H1 (cell line): ENCODE data around the gene FAM241A. TPM values are rescaled to one million over a fixed set of nuclear protein-coding genes. Genes with fewer than 3 reads are reported as not detected.

ENCODE experiments used
- CTCF ChIA-PET: fragments of 300-600 bp; sonication (Branson Sonifier 250); formaldehyde crosslinking; loops from one replicate; lab custom pipeline; 2021; ENCODE audit not compliant: partially characterized antibody; lab: Charles Lee
- POLR2A ChIA-PET: fragments of 300-600 bp; sonication (Branson Sonifier 250); formaldehyde crosslinking; loops from one replicate; lab custom pipeline; 2021; ENCODE audit warnings: inconsistent platforms; ENCODE audit not compliant: partially characterized antibody; lab: Charles Lee
- DNase-seq, 2 experiments: peaks; one replicate each; pipeline versions ENCODE4 v3.0.0 to v3.0.0-alpha.2; 2010 to 2022; ENCODE audit warnings: low spot score in 2 of 2, low read depth in 1 of 2, mixed read lengths in 1 of 2
- FAIRE-seq: peaks from 2 replicates; lab custom pipeline; 2011; peaks lifted over from hg19 to GRCh38; lab: Jason Lieb, UNC
- H2AFZ ChIP-seq: 2 replicates; pipeline ENCODE4 v1.8.1; 2012; ENCODE audit warnings: low read length, inconsistent platforms
- H2AK5ac ChIP-seq: 2 replicates; pipeline ENCODE4 v1.6.1; 2013; ENCODE audit warnings: low read depth, low read length
- H2BK120ac ChIP-seq: replicated peaks from 2 replicates; pipeline ENCODE3; 2013; ENCODE audit warnings: low read depth, low read length, inconsistent platforms
- H2BK12ac ChIP-seq: 2 replicates; pipeline ENCODE4 v1.6.1; 2013; ENCODE audit warnings: low read depth, low read length
- H2BK15ac ChIP-seq: 2 replicates; pipeline ENCODE4 v1.6.1; 2013; ENCODE audit warnings: low read length
- H2BK20ac ChIP-seq: 2 replicates; pipeline ENCODE4 v1.6.1; 2013; ENCODE audit warnings: low read length
- H2BK5ac ChIP-seq: 2 replicates; pipeline ENCODE4 v1.6.1; 2013; ENCODE audit warnings: low read depth, low read length
- H3K14ac ChIP-seq: 2 replicates; pipeline ENCODE4 v1.6.1; 2013; ENCODE audit warnings: inconsistent platforms; ENCODE audit not compliant: insufficient read length
- H3K18ac ChIP-seq: 2 replicates; pipeline ENCODE4 v1.6.1; 2013; ENCODE audit warnings: low read length; ENCODE audit errors: extremely low read depth
- H3K23ac ChIP-seq: 2 replicates; pipeline ENCODE4 v1.6.1; 2013; ENCODE audit warnings: inconsistent platforms; ENCODE audit not compliant: insufficient read length
- H3K23me2 ChIP-seq: 2 replicates; pipeline ENCODE4 v1.6.1; 2013; ENCODE audit warnings: low read depth, low read length
- H3K27ac ChIP-seq: 2 replicates; pipeline ENCODE4 v1.6.1; 2011; ENCODE audit warnings: low read depth, low read length, inconsistent platforms
- H3K27me3 ChIP-seq, 4 experiments: replicated peaks in 1 of 4; 1 replicate in 1 of 4; 2 replicates in 3 of 4; pipeline versions ENCODE4 v1.6.1 to v1.8.1; 2011 to 2013; ENCODE audit warnings: low read length in 3 of 4, mild to moderate bottlenecking in 3 of 4, inconsistent platforms in 2 of 4, mixed read lengths in 2 of 4, moderate library complexity in 1 of 4; ENCODE audit not compliant: control insufficient read depth in 3 of 4, insufficient read depth in 3 of 4; ENCODE audit errors: extremely low read depth in 1 of 4
- H3K36me3 ChIP-seq, 4 experiments: 2 replicates each; pipeline versions ENCODE4 v1.6.1 to v1.8.1; 2011 to 2013; ENCODE audit warnings: mild to moderate bottlenecking in 4 of 4, low read length in 3 of 4, moderate library complexity in 2 of 4, control low read depth in 1 of 4, inconsistent platforms in 1 of 4; ENCODE audit not compliant: insufficient read depth in 4 of 4, control insufficient read depth in 2 of 4
- H3K4ac ChIP-seq: replicated peaks from 2 replicates; pipeline ENCODE3; 2013; ENCODE audit warnings: low read length, low read depth, mixed read lengths, inconsistent platforms; ENCODE audit not compliant: insufficient read length
- H3K4me1 ChIP-seq, 4 experiments: replicated peaks in 1 of 4; 1 replicate in 1 of 4; 2 replicates in 3 of 4; pipeline versions ENCODE4 v1.6.1 to v1.8.1; 2011 to 2013; ENCODE audit warnings: low read length in 3 of 4, inconsistent platforms in 2 of 4, mixed read lengths in 1 of 4; ENCODE audit not compliant: insufficient read depth in 4 of 4, control insufficient read depth in 3 of 4
- H3K4me2 ChIP-seq, 2 experiments: 2 replicates each; pipeline versions ENCODE4 v1.6.1 to v1.8.1; 2011 to 2013; ENCODE audit warnings: low read depth in 2 of 2, low read length in 2 of 2, control low read depth in 1 of 2, inconsistent platforms in 1 of 2, mild to moderate bottlenecking in 1 of 2; ENCODE audit not compliant: insufficient read depth in 1 of 2
- H3K4me3 ChIP-seq, 4 experiments: fragments of 200-600, 300-600 bp in 1 of 4; sonication (generic), shearing (Covaris generic), sonication (Bioruptor Twin) in 1 of 4; 2 replicates each; pipeline versions ENCODE4 v1.5.1 to v1.8.1; 2011 to 2016; ENCODE audit warnings: low read length in 4 of 4, low read depth in 3 of 4, control low read depth in 2 of 4, inconsistent platforms in 2 of 4, mild to moderate bottlenecking in 2 of 4, mixed read lengths in 1 of 4, moderate library complexity in 1 of 4; ENCODE audit not compliant: insufficient read depth in 2 of 4; ENCODE audit errors: extremely low read depth in 1 of 4
- H3K56ac ChIP-seq: replicated peaks from 2 replicates; pipeline ENCODE3; 2013; ENCODE audit warnings: low read depth, mild to moderate bottlenecking, mixed read lengths, low read length, inconsistent platforms; ENCODE audit not compliant: insufficient read length
- H3K79me1 ChIP-seq: 2 replicates; pipeline ENCODE4 v1.6.1; 2013; ENCODE audit warnings: low read depth, low read length, control low read depth
- H3K79me2 ChIP-seq, 2 experiments: 2 replicates each; pipeline versions ENCODE4 v1.6.1 to v1.8.1; 2012 to 2013; ENCODE audit warnings: low read length in 2 of 2, mild to moderate bottlenecking in 2 of 2, inconsistent platforms in 1 of 2; ENCODE audit not compliant: insufficient read depth in 2 of 2, control insufficient read depth in 1 of 2
- H3K9ac ChIP-seq, 4 experiments: replicated peaks in 1 of 4; 1 replicate in 1 of 4; 2 replicates in 3 of 4; pipeline versions ENCODE4 v1.6.1 to v1.8.1; 2011 to 2013; ENCODE audit warnings: low read depth in 3 of 4, low read length in 3 of 4, control low read depth in 2 of 4, mild to moderate bottlenecking in 2 of 4, moderate library complexity in 2 of 4, inconsistent platforms in 1 of 4; ENCODE audit errors: extremely low read depth in 1 of 4
- H3K9me3 ChIP-seq, 2 experiments: 2 replicates each; pipeline versions ENCODE4 v1.6.1 to v1.8.1; 2012 to 2013; ENCODE audit warnings: mild to moderate bottlenecking in 2 of 2, moderate library complexity in 2 of 2, control low read depth in 1 of 2, inconsistent platforms in 1 of 2, low read depth in 1 of 2, low read length in 1 of 2, mixed read lengths in 1 of 2; ENCODE audit not compliant: insufficient read depth in 2 of 2
- H4K20me1 ChIP-seq, 2 experiments: replicated peaks in 1 of 2; 2 replicates each; pipeline versions ENCODE3 to v1.8.1; 2011 to 2013; ENCODE audit warnings: inconsistent platforms in 2 of 2, low read length in 2 of 2, mild to moderate bottlenecking in 1 of 2; ENCODE audit not compliant: insufficient read depth in 2 of 2, control insufficient read depth in 1 of 2
- H4K5ac ChIP-seq: 2 replicates; pipeline ENCODE4 v1.6.1; 2013; ENCODE audit warnings: low read length, low read depth, mixed read lengths, inconsistent platforms; ENCODE audit not compliant: insufficient read length
- H4K8ac ChIP-seq: 2 replicates; pipeline ENCODE4 v1.8.0; 2013; ENCODE audit warnings: mild to moderate bottlenecking, moderate library complexity, low read length, inconsistent platforms; ENCODE audit not compliant: insufficient read depth; ENCODE audit errors: extremely low read depth
- H4K91ac ChIP-seq: replicated peaks from 2 replicates; pipeline ENCODE3; 2013; ENCODE audit warnings: low read length, mixed read lengths, inconsistent platforms; ENCODE audit not compliant: insufficient read length
- BRCA1 ChIP-seq: IDR thresholded peaks from 2 replicates; pipeline ENCODE4 v1.6.1; 2012; ENCODE audit warnings: low read depth, low read length, improper control_type of control experiment
- E2F6 ChIP-seq: IDR thresholded peaks from 2 replicates; pipeline ENCODE4 v1.6.1; 2012; ENCODE audit warnings: inconsistent platforms
- HDAC2 ChIP-seq, 2 experiments: fragments of 300-600 bp in 1 of 2; sonication (generic) in 1 of 2; IDR thresholded peaks; 2 replicates each; pipeline ENCODE4 v1.6.1; 2011 to 2012; ENCODE audit warnings: low read depth in 2 of 2, low read length in 2 of 2, mild to moderate bottlenecking in 2 of 2, moderate library complexity in 2 of 2, borderline replicate concordance in 1 of 2, inconsistent platforms in 1 of 2
- KDM5A ChIP-seq: fragments of 200-600 bp; IDR thresholded peaks from 2 replicates; pipeline ENCODE4 v1.7.1; 2012; ENCODE audit warnings: mild to moderate bottlenecking, low read length, inconsistent platforms, mixed read lengths
- SIN3A ChIP-seq, 2 experiments: IDR thresholded peaks in 1 of 2; conservative IDR thresholded peaks in 1 of 2; 2 replicates each; pipeline ENCODE4 v1.6.1; 2011 to 2012; ENCODE audit warnings: low read length in 2 of 2, improper control_type of control experiment in 1 of 2, low read depth in 1 of 2, mild to moderate bottlenecking in 1 of 2
- TCF12 ChIP-seq: IDR thresholded peaks from 2 replicates; pipeline ENCODE4 v1.6.1; 2011; ENCODE audit warnings: low read depth, mild to moderate bottlenecking, low read length
- YY1 ChIP-seq: IDR thresholded peaks from 2 replicates; pipeline ENCODE4 v1.6.1; 2011; ENCODE audit warnings: low read depth, mild to moderate bottlenecking, low read length
- polyA plus RNA-seq, 7 experiments: library from polyadenylated mRNA; depleted of rRNA in 3 of 7; stranded (reverse) in 5 of 7; unstranded in 2 of 7; fragments of >200 nt in 5 of 7; fragments of 200-250 nt in 2 of 7; gene quantifications; 1 replicate in 5 of 7; 2 replicates in 1 of 7; 4 replicates in 1 of 7; pipeline versions ENCODE4 v1.2.1 to v1.2.3, GENCODE V29; 2011 to 2013; ENCODE audit warnings: missing spikeins in 2 of 7, mixed read lengths in 2 of 7
- total RNA-seq: library from RNA; stranded (reverse); fragmentation: NEBNext Ultra II Directional; extraction: Animal tissue kit (Norgen Biotek cat#: 25700); gene quantifications from 2 replicates; pipeline ENCODE4 v1.2.1, GENCODE V29; 2021
- TF ChIP-seq, protein P1 (sequence below): IDR thresholded peaks from 2 replicates; pipeline ENCODE4 v1.6.1; 2011; ENCODE audit warnings: low read length, improper control_type of control experiment

The FAM241A gene
- total and polyA plus RNA-seq, 2 of the 8 experiments (the other 6 are each of a cell fraction or from before 2014, with no cell fraction given): 0.20 to 0.73 TPM

GRCh38 chr4:112114452-112114851 lies 30.8 kb upstream of the FAM241A start:
- Histone ChIP-seq H4K91ac (no peak overlapping the region), H2BK5ac (no peak overlapping the region), H2AK5ac (no peak overlapping the region), H3K18ac (no peak overlapping the region), H4K5ac (no peak overlapping the region), H3K56ac (no peak overlapping the region), H4K8ac (no peak overlapping the region), H4K20me1 (no peaks in the 10 kb centered on the region), H2BK15ac (no peak overlapping the region), H3K79me2 (no peaks in the 10 kb centered on the region), H3K79me1 (no peaks in the 10 kb centered on the region), H3K36me3 (no peaks in the 10 kb centered on the region), H3K9me3 (no peaks in the 10 kb centered on the region), H3K27ac (no peak overlapping the region), H3K4me2 (no peak overlapping the region), H3K23me2 (no peaks in the 10 kb centered on the region), H2BK12ac (no peak overlapping the region), H3K4ac (no peak overlapping the region), H3K4me1 (no peaks in the 10 kb centered on the region), H3K9ac (no peak overlapping the region), H2BK120ac (no peak overlapping the region), H2AFZ (no peak overlapping the region), H3K23ac (no peak overlapping the region), H2BK20ac (no peak overlapping the region), H3K14ac (no peak overlapping the region), H3K27me3 (no peaks in the 10 kb centered on the region), H3K4me3 (no peak overlapping the region)
- FAIRE-seq (no peak), DNase-seq (no peak)
- ChIA-PET POLR2A (no interaction called here), CTCF (interaction anchor here (1.5 to 1.6 kb wide), 2 partner anchors 15 to 90 kb away, joined by 4 to 7 read pairs; no protein-coding TSS in a partner anchor)
- no peak for TF ChIP-seq KDM5A
- TF ChIP-seq SIN3A (conservative IDR thresholded peaks at IDR 0.05 in 1 of 2, IDR thresholded peaks at IDR 0.05 in 1 of 2; ENCODE audit: low read depth in 1 of 2, low read length in 2 of 2): no peak
- TF ChIP-seq YY1: no peak
- TF ChIP-seq HDAC2 (IDR thresholded peaks at IDR 0.05; ENCODE audit: borderline replicate concordance in 1 of 2, low read depth in 2 of 2, low read length in 2 of 2): no peak
- no peak for TF ChIP-seq E2F6
- TF ChIP-seq TCF12: no peak
- TF ChIP-seq, protein P1, sequence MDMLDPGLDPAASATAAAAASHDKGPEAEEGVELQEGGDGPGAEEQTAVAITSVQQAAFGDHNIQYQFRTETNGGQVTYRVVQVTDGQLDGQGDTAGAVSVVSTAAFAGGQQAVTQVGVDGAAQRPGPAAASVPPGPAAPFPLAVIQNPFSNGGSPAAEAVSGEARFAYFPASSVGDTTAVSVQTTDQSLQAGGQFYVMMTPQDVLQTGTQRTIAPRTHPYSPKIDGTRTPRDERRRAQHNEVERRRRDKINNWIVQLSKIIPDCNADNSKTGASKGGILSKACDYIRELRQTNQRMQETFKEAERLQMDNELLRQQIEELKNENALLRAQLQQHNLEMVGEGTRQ: no peak
- no peak for TF ChIP-seq BRCA1
